AG04450 (cell line): ENCODE results near the gene OPTN. TPM values are rescaled to one million over a fixed set of nuclear protein-coding genes. Genes with fewer than 3 reads are reported as not detected.

Source experiments
- CTCF ChIA-PET: fragments of 300-600, 350-600 bp; formaldehyde crosslinking; extraction: SDS; loops from one replicate; lab custom pipeline; 2022; ENCODE audit warnings: antibody characterized with exemption, inconsistent platforms; lab: Charles Lee
- POLR2A ChIA-PET: fragments of 350-600 bp; formaldehyde crosslinking; extraction: SDS; loops from one replicate; lab custom pipeline; 2021; ENCODE audit warnings: antibody characterized with exemption, inconsistent platforms; lab: Yijun Ruan, JAX
- DNase-seq: peaks from one replicate; pipeline ENCODE4 v3.0.0-alpha.2; 2011; ENCODE audit warnings: low read depth, low spot score
- H3K27ac ChIP-seq: one replicate; pipeline ENCODE4 v1.5.1; 2012; ENCODE audit warnings: low read depth, low read length, control low read depth
- H3K27me3 ChIP-seq: one replicate; pipeline ENCODE4 v1.6.0; 2012; ENCODE audit warnings: low read length; ENCODE audit not compliant: control insufficient read depth, insufficient read depth
- H3K4me3 ChIP-seq: 2 replicates; pipeline ENCODE4 v1.5.1; 2011; ENCODE audit warnings: mild to moderate bottlenecking, low read depth, low read length, control low read depth
- H3K9me3 ChIP-seq: 2 replicates; pipeline ENCODE4 v1.5.1; 2012; ENCODE audit warnings: low read length; ENCODE audit not compliant: control insufficient read depth, insufficient read depth
- CTCF ChIP-seq: IDR thresholded peaks from 2 replicates; pipeline ENCODE4 v1.5.1; 2011; ENCODE audit warnings: low read depth, low read length, control low read depth, inconsistent platforms
- polyA plus RNA-seq: library from polyadenylated mRNA; depleted of rRNA; stranded (reverse); fragments of >200 nt; gene quantifications from 2 replicates; pipeline ENCODE4 v1.2.3, GENCODE V29; 2011

The OPTN gene
- polyA plus RNA-seq, 1 experiment, result 82.7 TPM

GRCh38 chr10:13105184-13105583, 5.2 kb downstream of the OPTN start:
- DNase-seq, result no peak
- H3K9me3 ChIP-seq, result no peaks in the 10 kb centered on the region
- CTCF ChIA-PET, result no interaction called here
- TF ChIP-seq CTCF, result no peak
- H3K4me3 ChIP-seq, result no peak overlapping the region
- H3K27ac ChIP-seq, result no peak overlapping the region
- no peaks in the 10 kb centered on the region for H3K27me3 ChIP-seq
- POLR2A ChIA-PET, result no interaction called here

- CTCF ChIA-PET, result no interaction called here
- POLR2A ChIA-PET, result no interaction called here
Observed at GRCh38 chr10:13106387-13107045, 6.6 kb downstream of the OPTN start.

GRCh38 chr10:13110908-13111307, 10.9 kb downstream of the OPTN start:
- Histone ChIP-seq H3K9me3 (no peaks in the 10 kb centered on the region), H3K27ac (no peak overlapping the region), H3K27me3 (no peaks in the 10 kb centered on the region), H3K4me3 (no peak overlapping the region)
- DNase-seq, result no peak
- TF ChIP-seq CTCF, result no peak
- POLR2A ChIA-PET, result no interaction called here
- CTCF ChIA-PET, result interaction anchor here (0.7 kb wide), 1 partner anchor 760 kb away, joined by 10 read pairs; no protein-coding TSS in a partner anchor

More at GRCh38 chr10:13106387-13107045, 6.6 kb downstream of the OPTN start:
- Histone ChIP-seq H3K4me3 (no peak overlapping the region), H3K9me3 (no peaks in the 10 kb centered on the region), H3K27me3 (no peaks in the 10 kb centered on the region), H3K27ac (no peak overlapping the region)
- TF ChIP-seq CTCF, result no peak
- no peak for DNase-seq

GRCh38 chr10:13113544-13113943, 13.6 kb downstream of the OPTN start:
- ChIA-PET POLR2A (no interaction called here), CTCF (interaction anchor here (0.9 to 1.6 kb wide), 3 partner anchors 14 to 47 kb away, joined by 4 read pairs; partner anchors contain the start of gene OPTN)
- H3K27ac ChIP-seq, result no peak overlapping the region
- no peaks in the 10 kb centered on the region for H3K9me3 ChIP-seq
- DNase-seq, result no peak
- no peaks in the 10 kb centered on the region for H3K27me3 ChIP-seq
- no peak for TF ChIP-seq CTCF
- no peak overlapping the region for H3K4me3 ChIP-seq
